Transverse colon (tissue), 4 donors: ENCODE results near the gene IFTAP. TPM values are rescaled to one million over a fixed set of nuclear protein-coding genes. Genes with fewer than 3 reads are reported as not detected.
A peak's percentile ranks its signal among the peaks of the same experiment; 100 is the strongest.

Experiments used
- DNase-seq: peaks from one replicate; pipeline ENCODE4 v3.0.0-alpha.2; 2019
- H3K27ac ChIP-seq, 4 donors: fragments of 200-600 bp; sonication (generic); 2 replicates each; pipeline ENCODE4 v1.5.1; 2016 to 2018; ENCODE audit warnings: inconsistent platforms in 4 of 4
- H3K27me3 ChIP-seq: fragments of 200-600 bp; sonication (generic); 2 replicates; pipeline ENCODE4 v1.5.1; 2017; ENCODE audit warnings: inconsistent platforms
- H3K36me3 ChIP-seq, 4 donors: fragments of 200-600 bp; sonication (generic); 2 replicates each; pipeline ENCODE4 v1.5.1; 2017 to 2019; ENCODE audit warnings: inconsistent platforms in 4 of 4
- H3K4me1 ChIP-seq, 4 donors: fragments of 200-600 bp; sonication (generic); 2 replicates each; pipeline ENCODE4 v1.5.1; 2017 to 2020; ENCODE audit warnings: inconsistent platforms in 4 of 4
- H3K4me3 ChIP-seq, 4 donors: fragments of 200-600 bp; sonication (generic); 1 replicate in 1 of 4; 2 replicates in 3 of 4; pipeline versions ENCODE4 v1.5.1 to v1.6.1; 2017 to 2019; ENCODE audit warnings: inconsistent platforms in 4 of 4
- H3K9me3 ChIP-seq, 2 donors: fragments of 200-600 bp; sonication (generic); 2 replicates each; pipeline ENCODE4 v1.5.1; 2017 to 2019; ENCODE audit warnings: inconsistent platforms in 2 of 2
- EP300 ChIP-seq: sonication (generic); formaldehyde crosslinking; IDR thresholded peaks from one replicate; pipeline ENCODE4 v1.6.1; 2017; ENCODE audit warnings: antibody characterized with exemption, low read depth
- POLR2A ChIP-seq: fragments of 450-650 bp; IDR thresholded peaks from one replicate; pipeline ENCODE4 v1.6.1; 2016; ENCODE audit warnings: antibody characterized with exemption, mild to moderate bottlenecking, moderate library complexity
- POLR2AphosphoS5 ChIP-seq, 3 donors: sonication (generic); formaldehyde crosslinking; IDR thresholded peaks; one replicate each; pipeline ENCODE4 v1.6.1; 2016; ENCODE audit warnings: antibody characterized with exemption in 3 of 3
- WGBS, 2 donors: methylation state at CpG; one replicate each; pipeline ENCODE4 v1.1.5; 2018; ENCODE audit warnings: low coverage in 1 of 2; 5-methylcytosine and 5-hydroxymethylcytosine counted together
- in situ Hi-C, 4 donors: fragments of 200-750 bp; cut with MboI; loops; one replicate each; pipeline versions ENCODE4 v1.15.0 to v1.15.1; 2017; ENCODE audit warnings: low sequenced_read_pairs in 3 of 4, low pct_ligation_motif_present in 1 of 4, low pct_unique_long_range_greater_than_20kb in 1 of 4
- intact Hi-C: fragments of 100-400 bp; cut with DNase I; formaldehyde crosslinking; loops from one replicate; pipeline ENCODE4 v1.15.1; 2023; ENCODE audit warnings: low total_unique reads
- total RNA-seq, 4 donors: library from RNA; depleted of rRNA; stranded (reverse); fragments of >200 nt; gene quantifications; one replicate each; pipeline ENCODE4 v1.1.0, GENCODE V29; 2016
- TF ChIP-seq, protein P1 (sequence below), 5 experiments: fragments of 200-600 bp in 3 of 5; fragments of 450-650 bp in 2 of 5; sonication (generic) in 3 of 5; IDR thresholded peaks; 1 replicate in 2 of 5; 2 replicates in 3 of 5; pipeline ENCODE4 v1.5.1; 2016 to 2017; ENCODE audit warnings: antibody characterized with exemption in 5 of 5, inconsistent platforms in 3 of 5, mild to moderate bottlenecking in 2 of 5, moderate library complexity in 1 of 5

IFTAP gene
- total RNA-seq, 4 donors from 2014 or later = 11.5 to 76.3 (median 16.0) TPM

DNA sequence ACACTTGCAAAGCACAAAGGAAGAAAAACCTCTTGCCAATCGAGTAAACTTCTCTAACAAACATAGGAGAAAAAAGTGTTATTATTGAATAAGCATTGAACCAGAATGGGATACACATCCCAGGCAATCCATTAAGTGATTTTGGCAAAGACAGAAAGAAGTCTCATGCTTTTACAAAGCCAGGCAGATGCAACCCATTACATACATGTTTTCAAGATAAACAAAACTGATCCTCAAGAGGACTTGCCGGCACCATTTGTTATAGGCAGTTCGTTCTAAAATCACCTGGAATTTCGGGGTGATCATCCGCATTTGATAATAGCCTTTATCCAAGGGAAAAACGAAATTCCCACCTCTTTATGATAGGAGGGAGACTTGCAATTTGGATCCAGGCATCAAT lies 101.3 kb downstream of the IFTAP start:
- no peak overlapping the region for H3K4me3 ChIP-seq
- H3K4me1 ChIP-seq = peaks cover 0 to 8% (median 0%) of the 10 kb centered on the region in 4 donors
- DNase-seq = no peak
- intact Hi-C loops (no loop called here), in situ Hi-C loops (no loop called here)
- no peak overlapping the region for H3K27ac ChIP-seq
- no peaks in the 10 kb centered on the region for H3K27me3 ChIP-seq
- H3K9me3 ChIP-seq = no peaks in the 10 kb centered on the region
- TF ChIP-seq EP300 (no peak), POLR2A (no peak), POLR2AphosphoS5 (IDR thresholded peaks at IDR 0.05) (no peak)
- TF ChIP-seq, protein P1, sequence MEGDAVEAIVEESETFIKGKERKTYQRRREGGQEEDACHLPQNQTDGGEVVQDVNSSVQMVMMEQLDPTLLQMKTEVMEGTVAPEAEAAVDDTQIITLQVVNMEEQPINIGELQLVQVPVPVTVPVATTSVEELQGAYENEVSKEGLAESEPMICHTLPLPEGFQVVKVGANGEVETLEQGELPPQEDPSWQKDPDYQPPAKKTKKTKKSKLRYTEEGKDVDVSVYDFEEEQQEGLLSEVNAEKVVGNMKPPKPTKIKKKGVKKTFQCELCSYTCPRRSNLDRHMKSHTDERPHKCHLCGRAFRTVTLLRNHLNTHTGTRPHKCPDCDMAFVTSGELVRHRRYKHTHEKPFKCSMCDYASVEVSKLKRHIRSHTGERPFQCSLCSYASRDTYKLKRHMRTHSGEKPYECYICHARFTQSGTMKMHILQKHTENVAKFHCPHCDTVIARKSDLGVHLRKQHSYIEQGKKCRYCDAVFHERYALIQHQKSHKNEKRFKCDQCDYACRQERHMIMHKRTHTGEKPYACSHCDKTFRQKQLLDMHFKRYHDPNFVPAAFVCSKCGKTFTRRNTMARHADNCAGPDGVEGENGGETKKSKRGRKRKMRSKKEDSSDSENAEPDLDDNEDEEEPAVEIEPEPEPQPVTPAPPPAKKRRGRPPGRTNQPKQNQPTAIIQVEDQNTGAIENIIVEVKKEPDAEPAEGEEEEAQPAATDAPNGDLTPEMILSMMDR (IDR thresholded peaks at IDR 0.05) = no peak
- no peaks in the 10 kb centered on the region for H3K36me3 ChIP-seq
- 52 to 68% methylated on average over 6 of the region's 6 CpGs for WGBS, 2 donors

DNA sequence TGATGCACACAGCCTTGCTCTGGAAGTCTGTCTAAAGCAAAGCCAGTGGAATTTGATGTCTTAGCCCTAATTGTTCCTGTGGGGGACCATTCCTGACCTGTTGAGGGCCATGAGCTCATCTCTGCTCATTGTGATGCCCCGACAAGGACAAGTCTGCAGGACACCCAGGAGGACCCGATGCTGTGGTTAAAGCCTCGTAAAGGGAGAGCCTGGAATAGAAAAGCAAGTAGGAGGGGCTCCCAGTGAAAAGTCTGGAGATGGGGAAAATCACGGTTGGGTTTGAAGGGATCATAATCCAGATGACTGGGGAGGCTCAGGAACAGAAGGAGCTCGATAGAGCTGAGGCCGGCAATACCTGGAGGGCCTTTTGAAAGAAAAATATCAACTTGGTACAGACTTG lies 102.2 kb downstream of the IFTAP start:
- intact Hi-C loops (no loop called here), in situ Hi-C loops (no loop called here)
- no peak for DNase-seq
- TF ChIP-seq POLR2AphosphoS5 (IDR thresholded peaks at IDR 0.05) (no peak), EP300 (no peak), POLR2A (no peak)
- TF ChIP-seq, protein P1 (IDR thresholded peaks at IDR 0.05) = no peak
- H3K4me3 ChIP-seq = no peak overlapping the region
- H3K36me3 ChIP-seq = no peaks in the 10 kb centered on the region
- 75 to 86% methylated on average over 5 to 6 of the region's 6 CpGs for WGBS, 2 donors
- peaks cover 0 to 8% (median 0%) of the 10 kb centered on the region in 4 donors for H3K4me1 ChIP-seq
- no peak overlapping the region for H3K27ac ChIP-seq
- no peaks in the 10 kb centered on the region for H3K9me3 ChIP-seq
- H3K27me3 ChIP-seq = no peaks in the 10 kb centered on the region

DNA sequence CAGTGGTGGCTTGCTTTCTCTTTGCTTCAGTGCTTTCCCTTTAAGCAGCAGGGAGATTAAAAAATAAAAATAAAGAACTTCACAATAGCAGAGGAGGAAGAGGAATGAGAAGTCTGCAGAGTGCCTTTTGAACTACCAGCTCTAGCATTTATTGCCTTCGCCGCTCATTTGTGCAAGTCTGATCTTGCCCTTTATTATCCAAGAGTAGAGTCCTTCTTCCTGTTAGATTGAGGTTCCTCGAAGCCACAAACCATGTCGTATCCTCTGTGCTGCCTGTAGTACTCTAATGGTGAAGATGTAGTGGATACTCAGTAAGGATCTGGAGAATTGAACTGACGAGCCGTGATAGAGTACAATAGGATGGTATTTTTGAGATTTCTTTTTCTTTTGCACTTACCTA lies 105.0 kb downstream of the IFTAP start:
- intact Hi-C loops (no loop called here), in situ Hi-C loops (no loop called here)
- Histone ChIP-seq H3K36me3 (no peaks in the 10 kb centered on the region), H3K4me3 (no peak overlapping the region), H3K27me3 (no peaks in the 10 kb centered on the region), H3K9me3 (no peaks in the 10 kb centered on the region), H3K27ac (no peak overlapping the region), H3K4me1 (peaks cover 0 to 12% (median 0%) of the 10 kb centered on the region in 4 donors)
- peak; percentile 18 for DNase-seq
- 48 to 54% methylated on average over 6 of the region's 6 CpGs for WGBS, 2 donors
- TF ChIP-seq POLR2A = no peak

DNA sequence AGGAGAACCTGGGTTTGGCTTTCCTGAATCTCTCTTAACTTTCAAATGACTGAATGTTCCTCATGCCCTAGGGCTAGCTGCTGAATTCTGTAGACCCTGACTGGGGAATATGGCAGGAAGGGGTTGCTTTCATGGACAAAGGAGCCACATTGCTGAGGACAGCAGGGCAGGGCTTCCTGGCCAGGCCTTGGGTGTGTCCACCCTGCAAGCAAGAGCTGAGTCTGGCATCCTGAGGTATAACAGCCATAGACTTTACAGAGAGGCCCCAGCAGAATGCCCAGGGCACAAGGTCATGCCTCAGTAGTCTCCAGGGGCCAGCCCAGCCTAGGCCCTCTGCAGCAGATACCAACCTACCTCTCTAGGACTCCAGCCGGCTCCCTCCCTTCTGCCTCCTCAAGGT lies 105.9 kb downstream of the IFTAP start:
- in situ Hi-C loops = loop anchor here in 1 of 4 donors (10.0 kb wide), 1 partner anchor 55 kb away; no protein-coding TSS in a partner anchor
- H3K27ac ChIP-seq = no peak overlapping the region
- peaks cover 0 to 12% (median 0%) of the 10 kb centered on the region in 4 donors for H3K4me1 ChIP-seq
- H3K27me3 ChIP-seq = no peaks in the 10 kb centered on the region
- no peaks in the 10 kb centered on the region for H3K36me3 ChIP-seq
- TF ChIP-seq, protein P1 (IDR thresholded peaks at IDR 0.05) = no peak
- TF ChIP-seq POLR2AphosphoS5 (IDR thresholded peaks at IDR 0.05) (no peak), POLR2A (no peak), EP300 (no peak)
- 92 to 100% methylated on average over 1 of the region's 1 CpG for WGBS, 2 donors
- DNase-seq = no peak
- no peak overlapping the region for H3K4me3 ChIP-seq
- no peaks in the 10 kb centered on the region for H3K9me3 ChIP-seq
- intact Hi-C loops = no loop called here
